Ishikawa (cell line): Measurements from ENCODE around the gene CCDC201.

Source experiments
- CEBPB ChIP-seq: IDR thresholded peaks from 2 replicates; pipeline ENCODE4 v1.6.1; 2012
- EGR1 ChIP-seq: IDR thresholded peaks from 2 replicates; pipeline ENCODE4 v1.6.1; 2012
- EP300 ChIP-seq: IDR thresholded peaks from 2 replicates; pipeline ENCODE4 v1.6.1; 2012; ENCODE audit warnings: borderline replicate concordance
- RAD21 ChIP-seq: IDR thresholded peaks from 2 replicates; pipeline ENCODE4 v1.6.1; 2012; ENCODE audit warnings: low read depth
- REST ChIP-seq: IDR thresholded peaks from 2 replicates; pipeline ENCODE4 v1.6.1; 2012; ENCODE audit warnings: low read depth, mild to moderate bottlenecking
- TAF1 ChIP-seq: IDR thresholded peaks from 2 replicates; pipeline ENCODE4 v1.6.1; 2012; ENCODE audit warnings: low read depth, mild to moderate bottlenecking
- TCF12 ChIP-seq: IDR thresholded peaks from 2 replicates; pipeline ENCODE4 v1.6.1; 2012; ENCODE audit warnings: low read depth
- USF1 ChIP-seq: IDR thresholded peaks from 2 replicates; pipeline ENCODE4 v1.6.1; 2012
- YY1 ChIP-seq: IDR thresholded peaks from 2 replicates; pipeline ENCODE4 v1.6.1; 2012; ENCODE audit warnings: low read depth
- ZBTB7A ChIP-seq: IDR thresholded peaks from 2 replicates; pipeline ENCODE4 v1.6.1; 2012; ENCODE audit warnings: low read depth
- TF ChIP-seq, protein P1 (sequence below): IDR thresholded peaks from 2 replicates; pipeline ENCODE4 v1.6.1; 2012

GRCh38 chr7:45921381-45921698, 48.5 kb upstream of the CCDC201 start:
- TF ChIP-seq EGR1 (no peak), EP300 (no peak), CEBPB (no peak), REST (no peak), TAF1 (no peak), YY1 (no peak), ZBTB7A (no peak), TCF12 (no peak), RAD21 (no peak), USF1 (no peak)
- TF ChIP-seq, protein P1, sequence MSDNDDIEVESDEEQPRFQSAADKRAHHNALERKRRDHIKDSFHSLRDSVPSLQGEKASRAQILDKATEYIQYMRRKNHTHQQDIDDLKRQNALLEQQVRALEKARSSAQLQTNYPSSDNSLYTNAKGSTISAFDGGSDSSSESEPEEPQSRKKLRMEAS, result no peak
